CD4-positive, alpha-beta T cell treated with Interleukin-6 for 4 hours (primary cell): ENCODE results near the gene SLC2A2.

Source experiments
- DNase-seq: peaks from one replicate; pipeline ENCODE4 v3.0.0-alpha.2; 2020; ENCODE audit warnings: mixed read lengths

SLC2A2 gene

GRCh38 chr3:171026597-171027293 lies at the start of gene SLC2A2:
Gene SLC2A2 (minus strand): TSS chr3:171026720. CDS start chr3:171026670, 50 bp downstream.
- DNase-seq = no peak

GRCh38 chr3:171072432-171072831 lies 45.9 kb upstream of the SLC2A2 start:
- no peak for DNase-seq

GRCh38 chr3:171068658-171069057 lies 42.1 kb upstream of the SLC2A2 start:
- DNase-seq = no peak

GRCh38 chr3:171066206-171066605 lies 39.7 kb upstream of the SLC2A2 start:
- no peak for DNase-seq

- DNase-seq = no peak
Measured at GRCh38 chr3:171065732-171066131, 39.2 kb upstream of the SLC2A2 start.

- no peak for DNase-seq
Measured at GRCh38 chr3:171064461-171064860, 37.9 kb upstream of the SLC2A2 start.

- no peak for DNase-seq
Measured at GRCh38 chr3:171061749-171062148, 35.2 kb upstream of the SLC2A2 start.

- DNase-seq = no peak
Measured at GRCh38 chr3:171059978-171060377, 33.5 kb upstream of the SLC2A2 start.

- no peak for DNase-seq
Measured at GRCh38 chr3:171058873-171059603, 32.5 kb upstream of the SLC2A2 start.

GRCh38 chr3:171058058-171058457 lies 31.5 kb upstream of the SLC2A2 start:
- DNase-seq = no peak

- no peak for DNase-seq
Measured at GRCh38 chr3:171057072-171057471, 30.6 kb upstream of the SLC2A2 start.

- DNase-seq = no peak
Measured at GRCh38 chr3:171056528-171056927, 30.0 kb upstream of the SLC2A2 start.

- no peak for DNase-seq
Measured at GRCh38 chr3:171055336-171056178, 29.0 kb upstream of the SLC2A2 start.

- DNase-seq = no peak
Measured at GRCh38 chr3:171054921-171055320, 28.4 kb upstream of the SLC2A2 start.

- no peak for DNase-seq
Measured at GRCh38 chr3:171054231-171054630, 27.7 kb upstream of the SLC2A2 start.

GRCh38 chr3:171049861-171050444 lies 23.4 kb upstream of the SLC2A2 start:
- DNase-seq = peak; percentile 31

- no peak for DNase-seq
Measured at GRCh38 chr3:171046760-171047159, 20.2 kb upstream of the SLC2A2 start.

GRCh38 chr3:171044835-171045793 lies 18.6 kb upstream of the SLC2A2 start:
- no peak for DNase-seq

- DNase-seq = no peak
Measured at GRCh38 chr3:171044384-171044783, 17.9 kb upstream of the SLC2A2 start.

- no peak for DNase-seq
Measured at GRCh38 chr3:171039674-171040073, 13.2 kb upstream of the SLC2A2 start.

GRCh38 chr3:171038342-171038741 lies 11.8 kb upstream of the SLC2A2 start:
- no peak for DNase-seq

GRCh38 chr3:171028779-171029232 lies 2.3 kb upstream of the SLC2A2 start:
- no peak for DNase-seq
